T-helper 2 cell treated with Interferon-gamma antibody and Interleukin-4, amounts not matched to agents 100 ng/mL and 5 ng/mL, for 36 hours (primary cell): ENCODE measurements around the gene DGKQ. TPM values are rescaled to one million over a fixed set of nuclear protein-coding genes. Genes with fewer than 3 reads are reported as not detected.
"Not testable (repeated sequence)": the region's sequence is repeated elsewhere in the genome, so short reads cannot be mapped to it uniquely, and the experiment has no call there.

ENCODE experiments used
- intact Hi-C: fragments of 100-400 bp; cut with micrococcal nuclease; formaldehyde crosslinking; loops from one replicate; pipeline ENCODE4 v1.15.1; 2023
- total RNA-seq: library from RNA; stranded (reverse); gene quantifications from 2 replicates; pipeline ENCODE4 v1.2.3, GENCODE V29; 2022

DGKQ gene
- total RNA-seq, 1 donor from 2014 or later, result 16.6 TPM

GRCh38 chr4:952881-953573 is 20.3 kb downstream of the DGKQ start:
- intact Hi-C loops, result no loop called here

GRCh38 chr4:951594-952468 is 21.5 kb downstream of the DGKQ start:
- intact Hi-C loops, result no loop called here

- intact Hi-C loops, result no loop called here
Observed at GRCh38 chr4:951186-951585, 22.2 kb downstream of the DGKQ start.

- intact Hi-C loops, result no loop called here
Observed at GRCh38 chr4:950136-951020, 23.0 kb downstream of the DGKQ start.

- intact Hi-C loops, result no loop called here
Observed at GRCh38 chr4:949656-950055, 23.7 kb downstream of the DGKQ start.

- intact Hi-C loops, result no loop called here
Observed at GRCh38 chr4:948936-949300, 24.5 kb downstream of the DGKQ start.

- intact Hi-C loops, result no loop called here
Observed at GRCh38 chr4:948101-948935, 25.1 kb downstream of the DGKQ start.

- intact Hi-C loops, result no loop called here
Observed at GRCh38 chr4:947491-947971, 25.8 kb downstream of the DGKQ start.

GRCh38 chr4:946517-947471 is 26.6 kb downstream of the DGKQ start:
- intact Hi-C loops, result no loop called here

- intact Hi-C loops, result no loop called here
Observed at GRCh38 chr4:946103-946450, 27.3 kb downstream of the DGKQ start.

GRCh38 chr4:945274-946102 is 27.9 kb downstream of the DGKQ start:
- intact Hi-C loops, result no loop called here

- intact Hi-C loops, result not testable (repeated sequence)
Observed at GRCh38 chr4:939508-939907, 33.9 kb downstream of the DGKQ start.

GRCh38 chr4:932713-933070 is 40.7 kb downstream of the DGKQ start:
- intact Hi-C loops, result loop anchor here (1.0 to 5.0 kb wide), 8 partner anchors 41 to 415 kb away; partner anchors contain the start of genes DGKQ, FGFRL1, MAEA and PCGF3

- intact Hi-C loops, result loop anchor here (1.0 to 5.0 kb wide), 8 partner anchors 41 to 415 kb away; partner anchors contain the start of genes DGKQ, FGFRL1, MAEA and PCGF3
Observed at GRCh38 chr4:931960-932712, 41.2 kb downstream of the DGKQ start, which contains the start of the genes GAK and TMEM175. GAK (minus strand) TSS chr4:932316; CDS start chr4:932187, 129 bp downstream. TMEM175 (plus strand) TSS chr4:932460; CDS start chr4:947740, 15,280 bp downstream.

GRCh38 chr4:931194-931959 is 42.0 kb downstream of the DGKQ start:
- intact Hi-C loops, result loop anchor here (5.0 kb wide), 5 partner anchors 81 to 416 kb away; partner anchors contain the start of genes FGFRL1, MAEA, PCGF3 and UVSSA

- intact Hi-C loops, result loop anchor here (1.0 to 5.0 kb wide), 6 partner anchors 56 to 416 kb away; partner anchors contain the start of genes FGFRL1, IDUA, MAEA and PCGF3
Observed at GRCh38 chr4:930827-931193, 42.6 kb downstream of the DGKQ start.
